ENCODE data around the gene ALDH7A1. TPM values are rescaled to one million over a fixed set of nuclear protein-coding genes. Genes with fewer than 3 reads are reported as not detected.

The ALDH7A1 gene
- total RNA-seq, 2 donors from 2014 or later = 50.5 to 61.8 TPM

DNA sequence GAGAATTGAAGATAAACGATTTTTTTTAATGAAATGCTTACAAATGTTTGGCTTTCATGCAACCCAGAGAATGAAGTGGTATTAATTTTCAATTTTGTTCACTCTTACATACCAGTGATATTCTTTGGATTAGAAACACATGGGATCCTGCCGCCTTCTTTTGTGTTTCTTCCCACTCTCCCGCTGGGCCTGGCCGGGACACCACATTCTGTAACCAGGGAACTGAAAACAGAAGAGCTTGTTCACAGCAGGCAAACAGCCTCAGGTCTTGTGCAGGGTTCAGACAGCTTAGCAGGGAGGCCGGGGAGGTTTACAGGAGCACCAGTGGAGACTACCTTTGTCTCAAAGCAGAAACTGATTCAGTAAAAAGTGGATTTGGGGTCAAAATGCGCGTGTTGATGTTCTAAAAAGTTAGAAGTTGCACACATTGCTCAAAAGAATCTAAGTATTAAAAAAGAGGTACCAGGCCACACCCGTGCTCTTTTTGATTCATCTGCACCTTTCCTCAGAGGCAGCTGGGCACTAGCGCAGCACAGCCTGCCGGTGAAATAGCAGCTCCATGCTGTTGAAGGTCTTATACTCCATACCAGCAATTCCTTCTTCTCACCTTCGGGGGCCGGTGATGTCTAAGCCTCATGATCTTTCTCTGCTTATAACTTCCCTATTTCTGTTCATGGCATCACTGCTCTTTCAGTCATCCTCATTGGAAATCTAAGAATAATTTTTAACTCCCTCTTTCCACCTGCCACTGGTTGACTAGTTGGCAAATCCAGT is 104.7 kb downstream of the ALDH7A1 start:
- intact Hi-C loops (cut with DNase I, micrococcal nuclease) = no loop called here
- no peak for DNase-seq

DNA sequence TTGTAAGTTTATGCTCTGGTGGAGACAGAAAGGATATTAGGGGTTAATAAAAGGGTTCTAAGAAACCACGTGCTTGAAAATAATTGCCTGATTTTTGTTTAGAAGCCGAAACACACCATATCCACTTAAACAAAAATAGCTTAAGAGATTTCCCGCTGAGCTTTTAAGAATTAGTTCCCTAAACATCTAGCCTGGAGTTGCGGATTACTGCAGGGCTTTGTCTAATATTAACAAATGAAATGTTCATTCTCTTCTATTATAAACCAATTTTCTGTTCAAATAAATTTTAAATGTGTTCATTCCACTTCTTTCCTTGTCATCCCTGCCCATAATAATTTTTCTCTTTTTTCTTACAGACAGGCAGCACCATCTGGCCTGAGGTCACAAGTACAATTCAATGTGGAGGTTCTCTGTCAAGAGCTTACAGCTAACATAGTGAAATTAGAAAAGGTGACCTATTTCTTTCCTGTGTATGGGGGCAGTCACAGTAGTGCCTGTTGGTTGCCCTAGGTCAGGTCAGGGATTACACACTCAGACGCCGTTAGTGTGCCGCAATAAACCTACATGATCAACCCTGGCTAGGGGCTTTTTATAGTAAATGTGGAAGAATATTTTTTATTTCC is 106.5 kb downstream of the ALDH7A1 start:
- ATAC-seq (no peak), DNase-seq (no peak)
- intact Hi-C loops (cut with DNase I, micrococcal nuclease) = no loop called here

More for the DNA sequence above, 104.7 kb downstream of the ALDH7A1 start:
- no peak for ATAC-seq

DNA sequence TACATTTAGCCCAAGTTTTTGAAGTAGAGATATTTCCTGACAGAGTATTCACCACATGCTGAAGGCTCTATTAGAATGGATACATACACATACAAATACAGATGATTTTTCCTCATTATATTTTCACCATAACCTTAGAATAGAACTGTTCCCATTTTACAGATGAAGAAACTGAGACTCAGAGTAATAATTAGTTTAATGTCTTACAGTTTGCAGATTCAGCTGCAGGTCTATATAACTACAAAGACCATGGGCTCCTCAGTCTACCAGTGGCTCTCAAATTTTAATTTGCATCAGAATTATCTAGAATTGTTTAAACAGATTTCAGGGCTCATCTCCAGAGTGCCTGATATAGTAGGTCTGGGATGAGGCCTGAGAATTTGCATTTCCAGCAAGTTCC is 107.4 kb downstream of the ALDH7A1 start:
- intact Hi-C loops (cut with DNase I, micrococcal nuclease) = no loop called here
- ATAC-seq (no peak), DNase-seq (no peak)

DNA sequence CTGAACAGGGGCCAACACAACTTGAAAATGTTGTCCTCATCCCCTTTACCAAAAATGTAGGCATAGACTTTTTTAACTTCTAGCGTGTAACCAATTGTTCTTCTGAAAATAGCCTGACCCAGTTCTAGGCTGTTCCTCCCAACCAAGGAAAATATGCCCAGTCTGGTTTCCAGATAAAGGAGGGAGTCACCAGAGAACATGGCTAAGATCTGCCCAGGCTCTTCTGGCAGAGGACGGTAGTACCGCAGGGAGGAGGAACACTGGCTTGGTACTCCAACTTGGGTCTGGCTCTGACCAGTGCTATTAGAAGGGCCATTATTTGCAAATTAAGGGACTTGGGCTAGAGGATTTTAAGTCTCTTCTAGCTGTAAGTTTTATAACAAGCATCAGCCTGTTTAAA is 108.7 kb downstream of the ALDH7A1 start:
- DNase-seq = no peak
- ATAC-seq = no peak
- intact Hi-C loops (cut with DNase I, micrococcal nuclease) = no loop called here

- no peak for ATAC-seq
- no peak for DNase-seq
- intact Hi-C loops (cut with DNase I, micrococcal nuclease) = no loop called here
These were observed 110.8 kb downstream of the ALDH7A1 start for GRCh38 chr5:126484253-126484652.

DNA sequence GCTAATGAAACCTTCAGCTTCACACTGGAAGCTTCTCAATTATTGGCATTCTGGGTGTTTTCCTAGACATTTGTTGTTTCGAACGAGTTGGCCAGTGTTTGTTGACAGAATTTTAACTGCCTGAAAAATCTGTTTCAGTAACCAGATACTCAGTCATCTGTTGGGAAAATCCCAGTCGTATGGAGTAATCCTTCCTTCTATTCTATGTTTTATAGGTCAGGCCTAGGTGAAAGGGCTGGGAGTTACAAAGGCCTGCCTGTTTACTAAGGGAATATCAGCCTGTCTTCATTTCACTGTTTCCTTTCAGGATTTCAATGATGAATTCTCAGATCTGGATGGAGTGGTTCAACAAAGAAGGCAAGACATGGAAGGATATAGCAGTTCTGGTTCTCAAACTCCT is 111.9 kb downstream of the ALDH7A1 start:
- no peak for DNase-seq
- intact Hi-C loops (cut with DNase I, micrococcal nuclease) = no loop called here
- ATAC-seq = no peak

DNA sequence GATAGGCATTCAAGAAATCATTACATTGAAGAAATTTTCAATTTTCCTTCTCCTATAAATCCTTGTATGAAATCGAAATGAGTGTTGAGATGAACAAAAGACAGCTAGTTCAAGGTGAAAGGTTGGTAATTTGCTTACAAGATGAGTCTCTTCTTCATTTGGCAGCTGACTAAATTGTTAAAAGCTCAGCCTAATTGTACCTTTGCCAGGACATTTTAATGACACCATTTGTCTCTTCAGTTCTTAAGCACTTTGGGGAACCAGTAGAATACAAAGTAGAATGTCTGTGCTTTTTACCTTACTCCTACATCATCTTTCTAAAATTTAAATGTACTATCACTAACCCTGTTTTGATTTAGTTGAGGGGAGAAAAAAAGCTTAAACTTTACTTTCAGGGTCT is 112.4 kb downstream of the ALDH7A1 start:
- DNase-seq (no peak), ATAC-seq (no peak)
- intact Hi-C loops (cut with DNase I, micrococcal nuclease) = no loop called here

DNA sequence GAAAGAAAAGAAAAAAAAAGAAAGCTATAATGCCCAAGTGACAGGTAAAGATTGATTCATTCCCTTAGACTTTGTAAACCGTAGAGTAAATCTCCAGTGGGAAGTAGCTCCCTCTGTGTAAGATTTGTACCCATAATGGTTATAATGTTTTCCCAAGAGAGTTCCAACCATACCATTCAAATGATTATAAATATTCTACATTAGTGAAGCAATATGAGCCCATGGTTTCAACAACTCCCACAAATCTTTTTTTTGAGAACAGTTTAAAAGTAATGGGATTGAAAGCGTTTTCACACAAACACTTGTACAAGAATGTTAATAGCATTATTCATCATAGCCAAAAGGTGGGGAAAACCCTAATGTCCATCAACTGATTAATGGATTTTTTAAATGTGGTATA is 113.8 kb downstream of the ALDH7A1 start:
- no peak for DNase-seq
- intact Hi-C loops (cut with DNase I, micrococcal nuclease) = no loop called here

More for the DNA sequence above, 113.8 kb downstream of the ALDH7A1 start:
- no peak for ATAC-seq

Other genes starting within 250 kb of the ALDH7A1 start
- gene GRAMD2B, start 171.8 kb downstream of the ALDH7A1 start, total RNA-seq = 10 to 100 TPM; 49.8 to 52.2 TPM
- 10 to 100 TPM; 30.8 to 31.8 TPM for gene PHAX, start 5.7 kb upstream of the ALDH7A1 start, total RNA-seq
- gene LMNB1, start 181.9 kb upstream of the ALDH7A1 start, total RNA-seq = 10 to 100 TPM; 23.2 to 51.1 TPM

All from left colon (tissue), 2 donors.